ENCODE data around the gene DAP3. TPM values are rescaled to one million over a fixed set of nuclear protein-coding genes. Genes with fewer than 3 reads are reported as not detected.
"Not testable (repeated sequence)": the region's sequence is repeated elsewhere in the genome, so short reads cannot be mapped to it uniquely, and the experiment has no call there.

The DAP3 gene
- total RNA-seq (2014; rRNA removed; shearing (Covaris generic)) (41.1 and 41.4 TPM in 2 replicates), polyA plus RNA-seq (2016; fragmentation: Nextera tagmentation; extraction: Ambion mirVana) (77.8 and 82.2 TPM in 2 replicates)

DNA sequence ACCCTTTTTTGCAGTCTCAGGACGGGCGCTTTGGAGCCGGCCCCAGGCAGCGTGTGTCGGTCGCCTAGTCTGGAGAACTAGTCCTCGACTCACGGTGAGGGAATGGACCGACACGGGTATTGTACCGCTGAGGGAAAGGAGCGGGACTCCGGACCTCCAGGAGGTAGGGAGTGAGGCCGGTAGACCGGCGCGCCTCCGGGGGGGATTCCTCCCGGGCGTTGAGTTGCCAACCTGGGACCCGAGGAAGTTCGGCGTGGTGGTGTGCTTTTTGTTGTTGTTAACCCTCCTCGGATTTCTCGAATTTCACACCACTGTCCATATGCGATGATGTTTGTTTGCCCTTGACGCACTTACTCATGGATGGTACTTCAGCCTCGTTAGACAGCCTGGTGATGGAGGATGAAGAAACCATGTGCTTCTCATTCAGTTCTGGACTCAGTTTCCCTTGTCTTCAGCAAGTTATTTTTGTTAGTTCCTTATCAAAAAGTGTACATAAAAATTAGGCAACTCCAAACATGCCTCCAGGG, at the start of gene DAP3:
Gene DAP3, plus strand, starts transcription at position 11 of the 527 bp plus-strand sequence. CDS start 20,689 bp downstream, outside the sequence.
- DNase-seq = peak; percentile 92
- in situ Hi-C loops (cut with MboI); H3K27me3 ChIP-seq (replicated peaks; ENCODE audit: insufficient read depth); H3K9me3 ChIP-seq (ENCODE audit: low read depth); H3K9me2 ChIP-seq (ENCODE audit: insufficient read depth); H3F3A ChIP-seq (ENCODE audit: insufficient read depth): not testable (repeated sequence)
- Histone ChIP-seq H3K27ac (peak within 1 kb of the TSS; percentile 94), H3K4me3 (peak within 1 kb of the TSS; percentile 95), H3K9ac (peak within 1 kb of the TSS; percentile 96), H3K4me2 (ENCODE audit: unreplicated experiment) (peak within 1 kb of the TSS; percentile 90), H4K20me1 (ENCODE audit: insufficient read depth) (peaks cover 13% of the 10 kb centered on the region; the same call in 1 of the 2 replicates), H2AFZ (peak within 1 kb of the TSS; percentile 88), H3K79me2 (ENCODE audit: insufficient read depth) (peaks cover 93% of the 10 kb centered on the region), H3K36me3 (ENCODE audit: low read depth) (peaks cover 12% of the 10 kb centered on the region; the same call in 1 of the 2 replicates), H3K4me1 (ENCODE audit: insufficient read depth) (peaks cover 25% of the 10 kb centered on the region)
- WGBS, 2 experiments (ENCODE audit: low coverage in 1 of 2, low lambda C conversion rate in 2 of 2, missing lambda C conversion rate in 2 of 2) = 0 to 1% methylated on average over 27 to 28 of the region's 28 CpGs

DNA sequence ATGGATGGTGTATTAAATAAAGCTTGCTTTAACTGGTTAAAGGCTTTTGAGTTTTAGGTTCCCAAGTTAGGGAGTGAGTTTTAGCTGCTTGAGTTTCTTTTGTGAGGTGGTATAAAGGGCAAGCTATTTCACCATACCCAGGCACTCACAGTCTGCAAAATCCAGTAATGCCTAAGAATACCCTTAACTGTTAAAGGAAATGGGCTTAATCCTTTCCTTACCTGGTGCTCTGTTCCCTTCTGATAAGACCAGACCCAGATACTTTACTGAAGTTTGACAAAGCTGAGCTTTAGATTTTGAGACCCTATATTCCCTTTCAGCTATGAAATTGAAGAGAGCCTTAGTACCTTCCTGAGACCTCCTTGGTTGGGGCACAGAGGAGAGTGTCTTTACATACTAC, 48.5 kb upstream of the DAP3 start:
- H3K27me3 ChIP-seq (replicated peaks; ENCODE audit: insufficient read depth) = no peaks in the 10 kb centered on the region
- H4K20me1 ChIP-seq (ENCODE audit: insufficient read depth) = no peaks in the 10 kb centered on the region
- no peaks in the 10 kb centered on the region for H3K9me3 ChIP-seq (ENCODE audit: low read depth)
- peaks cover 4% of the 10 kb centered on the region for H3K4me1 ChIP-seq (ENCODE audit: insufficient read depth)
- H3F3A ChIP-seq (ENCODE audit: insufficient read depth) = no peaks in the 10 kb centered on the region
- no peak overlapping the region for H3K27ac ChIP-seq
- H3K9me2 ChIP-seq (ENCODE audit: insufficient read depth) = no peaks in the 10 kb centered on the region
- H3K9ac ChIP-seq = no peak overlapping the region
- H3K4me2 ChIP-seq (ENCODE audit: unreplicated experiment) = no peak overlapping the region
- no peak overlapping the region for H3K4me3 ChIP-seq
- TF ChIP-seq EZH2 (IDR thresholded peaks at IDR 0.05; ENCODE audit: insufficient read depth, poor library complexity, severe bottlenecking) (no peak), EZH2phosphoT487 (IDR thresholded peaks at IDR 0.05; ENCODE audit: insufficient read depth, low read depth) (no peak)
- H2AFZ ChIP-seq = no peak overlapping the region
- H3K36me3 ChIP-seq (ENCODE audit: low read depth) = no peaks in the 10 kb centered on the region
- H3K79me2 ChIP-seq (ENCODE audit: insufficient read depth) = peaks cover 6% of the 10 kb centered on the region; the same call in 1 of the 2 replicates
- in situ Hi-C loops (cut with MboI) = no loop called here
- DNase-seq = no peak

DNA sequence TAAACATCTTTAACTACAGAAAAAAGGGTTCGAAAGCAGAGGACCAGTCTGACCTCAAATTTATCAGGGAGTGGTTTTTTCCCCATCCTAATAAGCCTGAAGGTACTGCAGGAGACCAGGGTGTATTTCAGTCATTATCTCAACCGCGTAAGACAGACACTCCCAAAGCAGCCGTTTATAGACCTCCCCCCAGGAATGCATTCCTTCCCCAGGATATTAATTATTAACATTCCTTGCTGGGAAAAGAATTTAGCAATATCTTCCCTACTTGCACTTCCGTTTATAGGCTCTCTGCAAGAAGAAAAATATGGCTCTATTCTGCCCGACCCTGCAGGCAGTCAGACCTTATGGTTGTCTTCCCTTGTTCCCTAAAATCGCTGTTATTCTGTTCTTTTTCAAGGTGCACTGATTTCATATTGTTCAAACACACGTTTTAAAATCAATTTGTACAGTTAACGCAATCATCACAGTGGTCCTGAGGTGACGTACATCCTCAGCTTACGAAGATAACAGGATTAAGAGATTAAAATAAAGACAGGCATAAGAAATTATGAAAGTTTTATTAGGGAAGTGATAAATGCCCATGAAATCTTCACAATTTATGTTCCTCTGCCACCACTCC, 46.2 kb upstream of the DAP3 start:
- H3K27ac ChIP-seq; H3K27me3 ChIP-seq (replicated peaks; ENCODE audit: insufficient read depth); H3F3A ChIP-seq (ENCODE audit: insufficient read depth); H3K36me3 ChIP-seq (ENCODE audit: low read depth); H2AFZ ChIP-seq; in situ Hi-C loops (cut with MboI); H4K20me1 ChIP-seq (ENCODE audit: insufficient read depth); H3K9me2 ChIP-seq (ENCODE audit: insufficient read depth); H3K9ac ChIP-seq; H3K4me3 ChIP-seq; H3K4me2 ChIP-seq (ENCODE audit: unreplicated experiment); H3K9me3 ChIP-seq (ENCODE audit: low read depth); DNase-seq: not testable (repeated sequence)
- Histone ChIP-seq H3K79me2 (ENCODE audit: insufficient read depth) (peaks cover 26% of the 10 kb centered on the region), H3K4me1 (ENCODE audit: insufficient read depth) (peaks cover 17% of the 10 kb centered on the region)
- 79 to 80% methylated on average over 11 of the region's 11 CpGs for WGBS, 2 experiments (ENCODE audit: low coverage in 1 of 2, low lambda C conversion rate in 2 of 2, missing lambda C conversion rate in 2 of 2)

DNA sequence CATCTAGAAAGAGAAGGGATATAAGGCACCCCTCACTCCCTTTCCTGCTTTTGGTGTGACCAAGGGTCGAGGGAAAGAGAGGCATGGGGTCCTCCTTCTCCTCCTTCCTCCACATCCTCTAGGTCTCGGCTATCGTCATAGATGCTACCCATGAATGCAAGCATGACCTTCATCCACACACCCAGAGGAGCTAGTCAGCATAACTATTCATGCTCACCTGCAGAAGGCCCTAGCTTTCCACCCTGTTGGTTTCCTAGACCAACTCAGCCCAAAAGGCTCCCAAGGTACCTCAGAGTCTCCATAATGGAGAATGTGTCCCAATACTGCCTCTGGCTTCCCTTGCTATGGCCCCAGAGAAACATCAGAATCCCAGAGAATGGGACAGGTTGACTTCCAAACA, 45.7 kb upstream of the DAP3 start:
- TF ChIP-seq EZH2phosphoT487 (IDR thresholded peaks at IDR 0.05; ENCODE audit: insufficient read depth, low read depth) (no peak), EZH2 (IDR thresholded peaks at IDR 0.05; ENCODE audit: insufficient read depth, poor library complexity, severe bottlenecking) (no peak)
- 97% methylated on average over 3 of the region's 3 CpGs for WGBS, 2 experiments (ENCODE audit: low coverage in 1 of 2, low lambda C conversion rate in 2 of 2, missing lambda C conversion rate in 2 of 2)
- H3K9ac ChIP-seq = no peak overlapping the region
- H3K79me2 ChIP-seq (ENCODE audit: insufficient read depth) = peaks cover 31% of the 10 kb centered on the region
- no peaks in the 10 kb centered on the region for H3K9me3 ChIP-seq (ENCODE audit: low read depth)
- no peaks in the 10 kb centered on the region for H3K9me2 ChIP-seq (ENCODE audit: insufficient read depth)
- H3K4me3 ChIP-seq = no peak overlapping the region
- H3K27me3 ChIP-seq (replicated peaks; ENCODE audit: insufficient read depth) = no peaks in the 10 kb centered on the region
- H4K20me1 ChIP-seq (ENCODE audit: insufficient read depth) = no peaks in the 10 kb centered on the region
- H3K4me2 ChIP-seq (ENCODE audit: unreplicated experiment) = no peak overlapping the region
- H3K27ac ChIP-seq = no peak overlapping the region
- DNase-seq = no peak
- in situ Hi-C loops (cut with MboI) = no loop called here
- H2AFZ ChIP-seq = no peak overlapping the region
- H3K36me3 ChIP-seq (ENCODE audit: low read depth) = no peaks in the 10 kb centered on the region
- H3K4me1 ChIP-seq (ENCODE audit: insufficient read depth) = peaks cover 17% of the 10 kb centered on the region
- no peaks in the 10 kb centered on the region for H3F3A ChIP-seq (ENCODE audit: insufficient read depth)

Measured in GM23248 (cell line).